DOHH2 (cell line): ENCODE results near the gene ARMC8.

ENCODE experiments used
- H3F3A ChIP-seq: fragments of 200-600 bp; sonication (generic), shearing (Covaris generic); 2 replicates; pipeline ENCODE4 v1.6.0; 2016; ENCODE audit warnings: antibody characterized with exemption, mild to moderate bottlenecking; ENCODE audit not compliant: control insufficient read depth, insufficient read depth
- H3K27ac ChIP-seq: fragments of 200-600 bp; sonication (generic); 2 replicates; pipeline ENCODE4 v1.5.1; 2014; ENCODE audit warnings: low read depth, mild to moderate bottlenecking, low read length, moderate library complexity
- H3K27me3 ChIP-seq: fragments of 200-600 bp; sonication (generic); 2 replicates; pipeline ENCODE4 v1.6.1; 2014; ENCODE audit warnings: mild to moderate bottlenecking, low read length, mixed read lengths; ENCODE audit not compliant: control insufficient read depth
- H3K36me3 ChIP-seq: fragments of 200-600 bp; sonication (generic); 2 replicates; pipeline ENCODE4 v1.6.1; 2014; ENCODE audit warnings: mild to moderate bottlenecking, low read length, moderate library complexity, mixed read lengths; ENCODE audit not compliant: control insufficient read depth
- H3K4me1 ChIP-seq: fragments of 200-600 bp; sonication (generic); 2 replicates; pipeline ENCODE4 v1.6.1; 2014; ENCODE audit warnings: mild to moderate bottlenecking, low read length, mixed read lengths; ENCODE audit not compliant: control insufficient read depth
- H3K4me2 ChIP-seq: fragments of 200-600 bp; sonication (generic); 2 replicates; pipeline ENCODE4 v1.6.0; 2014; ENCODE audit warnings: mild to moderate bottlenecking, low read length, moderate library complexity
- H3K4me3 ChIP-seq: fragments of 200-600 bp; sonication (generic); 2 replicates; pipeline ENCODE4 v1.5.1; 2014; ENCODE audit warnings: mild to moderate bottlenecking, low read length, mixed read lengths
- H3K79me2 ChIP-seq: fragments of 200-600 bp; sonication (generic); 2 replicates; pipeline ENCODE4 v1.6.1; 2014; ENCODE audit warnings: mild to moderate bottlenecking, low read length, mixed read lengths; ENCODE audit not compliant: control insufficient read depth
- H3K9me2 ChIP-seq: fragments of 200-600 bp; sonication (generic); replicated peaks from 2 replicates; pipeline ENCODE4 v1.6.1; 2014; ENCODE audit warnings: mild to moderate bottlenecking, low read length, mixed read lengths; ENCODE audit not compliant: control insufficient read depth
- H3K9me3 ChIP-seq: fragments of 200-600 bp; sonication (generic); 2 replicates; pipeline ENCODE4 v1.6.1; 2014; ENCODE audit warnings: antibody characterized with exemption, low read length, mixed read lengths; ENCODE audit not compliant: control insufficient read depth, insufficient read depth
- H4K20me1 ChIP-seq: fragments of 200-600 bp; sonication (generic); 2 replicates; pipeline ENCODE4 v1.6.0; 2014; ENCODE audit warnings: low read depth, mild to moderate bottlenecking, antibody characterized with exemption, low read length, moderate library complexity; ENCODE audit not compliant: control insufficient read depth, insufficient read depth
- EZH2phosphoT487 ChIP-seq: fragments of 200-600 bp; sonication (generic); IDR thresholded peaks from 2 replicates; pipeline ENCODE4 v1.6.1; 2017; ENCODE audit warnings: borderline replicate concordance, mild to moderate bottlenecking, antibody characterized with exemption, low read length, moderate library complexity, mixed read lengths
- TF ChIP-seq, protein P1 (sequence below): fragments of 200-600 bp; sonication (generic); IDR thresholded peaks from one replicate; pipeline ENCODE4 v1.5.1; 2014; ENCODE audit warnings: antibody characterized with exemption, mild to moderate bottlenecking, low read depth, low read length; ENCODE audit not compliant: poor library complexity, severe bottlenecking

ARMC8 gene

DNA sequence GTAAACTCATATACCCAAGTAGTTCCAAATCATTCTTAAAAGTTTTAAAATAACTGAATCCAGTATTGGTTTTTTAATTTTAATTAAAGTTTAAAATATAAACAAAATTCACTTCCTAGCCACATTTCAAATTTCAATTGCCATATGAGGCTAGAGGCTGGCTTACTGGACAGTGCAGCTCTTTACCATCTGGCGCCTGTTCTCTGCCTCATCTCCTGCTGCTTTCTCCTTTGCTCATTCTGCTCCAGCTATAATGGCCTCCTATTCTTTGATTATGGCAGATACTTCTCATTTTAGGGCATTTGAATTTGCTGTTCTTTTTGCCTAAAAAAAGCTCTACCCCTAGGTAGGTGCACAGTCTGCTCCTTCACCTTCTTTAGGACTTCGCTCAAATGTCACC is 19.1 kb downstream of the ARMC8 start:
- Histone ChIP-seq H3K27me3 (no peaks in the 10 kb centered on the region), H3K9me3 (no peaks in the 10 kb centered on the region), H3K79me2 (peaks cover 98% of the 10 kb centered on the region), H3K9me2 (no peaks in the 10 kb centered on the region), H3K4me1 (no peaks in the 10 kb centered on the region), H3K36me3 (peaks cover 27% of the 10 kb centered on the region), H3K4me3 (no peak overlapping the region), H3F3A (no peaks in the 10 kb centered on the region), H3K27ac (no peak overlapping the region), H4K20me1 (peaks cover 11% of the 10 kb centered on the region), H3K4me2 (no peak overlapping the region)
- TF ChIP-seq, protein P1, sequence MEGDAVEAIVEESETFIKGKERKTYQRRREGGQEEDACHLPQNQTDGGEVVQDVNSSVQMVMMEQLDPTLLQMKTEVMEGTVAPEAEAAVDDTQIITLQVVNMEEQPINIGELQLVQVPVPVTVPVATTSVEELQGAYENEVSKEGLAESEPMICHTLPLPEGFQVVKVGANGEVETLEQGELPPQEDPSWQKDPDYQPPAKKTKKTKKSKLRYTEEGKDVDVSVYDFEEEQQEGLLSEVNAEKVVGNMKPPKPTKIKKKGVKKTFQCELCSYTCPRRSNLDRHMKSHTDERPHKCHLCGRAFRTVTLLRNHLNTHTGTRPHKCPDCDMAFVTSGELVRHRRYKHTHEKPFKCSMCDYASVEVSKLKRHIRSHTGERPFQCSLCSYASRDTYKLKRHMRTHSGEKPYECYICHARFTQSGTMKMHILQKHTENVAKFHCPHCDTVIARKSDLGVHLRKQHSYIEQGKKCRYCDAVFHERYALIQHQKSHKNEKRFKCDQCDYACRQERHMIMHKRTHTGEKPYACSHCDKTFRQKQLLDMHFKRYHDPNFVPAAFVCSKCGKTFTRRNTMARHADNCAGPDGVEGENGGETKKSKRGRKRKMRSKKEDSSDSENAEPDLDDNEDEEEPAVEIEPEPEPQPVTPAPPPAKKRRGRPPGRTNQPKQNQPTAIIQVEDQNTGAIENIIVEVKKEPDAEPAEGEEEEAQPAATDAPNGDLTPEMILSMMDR = no peak

DNA sequence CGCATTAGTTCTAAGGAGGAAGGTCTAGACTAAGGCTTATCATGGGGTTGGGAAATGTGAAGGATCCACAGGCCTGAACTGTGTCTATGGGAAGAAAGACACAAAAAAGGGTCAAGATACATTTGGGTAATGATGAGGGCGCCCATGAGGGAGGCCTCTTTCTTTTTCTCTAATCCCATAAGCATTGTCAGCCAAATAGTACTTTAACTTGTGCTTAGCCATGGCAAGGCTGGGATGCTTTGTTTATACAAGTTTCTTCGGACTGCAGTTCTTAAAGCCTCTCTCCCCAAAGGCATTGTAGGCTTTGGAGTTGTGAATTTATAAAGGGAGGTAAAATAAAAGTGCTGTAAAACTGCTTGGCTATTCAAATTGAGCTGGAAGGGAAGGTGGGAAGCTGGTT is 23.4 kb downstream of the ARMC8 start:
- no peak overlapping the region for H3K27ac ChIP-seq

DNA sequence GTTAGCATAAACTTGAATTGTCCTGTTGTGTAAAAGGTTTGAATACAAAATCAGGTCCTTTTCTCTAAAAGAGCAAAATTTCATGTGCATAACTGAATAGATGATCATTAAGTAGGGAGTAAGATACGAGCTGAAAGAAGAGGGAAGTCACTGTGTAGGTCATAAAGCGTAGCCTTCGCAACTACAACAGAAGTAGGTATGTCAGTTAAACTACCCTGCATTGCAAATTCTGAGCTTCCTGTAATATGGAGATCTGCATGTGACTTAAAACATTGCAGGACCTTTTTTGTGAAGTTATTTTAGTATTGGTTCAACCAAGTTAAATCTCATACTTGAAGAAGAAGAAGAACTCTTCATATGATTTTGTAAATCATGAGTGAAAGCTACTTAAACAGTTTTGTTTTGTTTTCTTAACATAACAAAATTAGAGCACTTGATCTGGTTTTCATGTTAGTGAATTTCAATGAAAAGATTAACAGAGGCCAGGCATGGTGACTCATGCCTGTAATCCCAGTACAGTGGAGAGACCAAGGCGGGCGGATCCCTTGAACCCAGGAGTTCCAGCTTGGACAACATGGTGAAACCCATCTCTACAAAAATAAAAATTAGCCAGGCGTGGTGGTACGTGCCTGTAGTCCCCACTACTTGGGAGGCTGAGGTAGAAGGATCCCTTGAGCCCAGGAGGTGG is 26.4 kb downstream of the ARMC8 start:
- Histone ChIP-seq H4K20me1 (no peaks in the 10 kb centered on the region; the same call in none of the 2 replicates), H3K4me2 (no peak overlapping the region), H3K27me3 (no peaks in the 10 kb centered on the region), H3K79me2 (peaks cover 76% of the 10 kb centered on the region), H3F3A (no peaks in the 10 kb centered on the region), H3K4me3 (no peak overlapping the region), H3K36me3 (peaks cover 26% of the 10 kb centered on the region), H3K27ac (no peak overlapping the region), H3K4me1 (no peaks in the 10 kb centered on the region), H3K9me2 (no peaks in the 10 kb centered on the region), H3K9me3 (no peaks in the 10 kb centered on the region)
- TF ChIP-seq, protein P1 = no peak

More for the DNA sequence above, 23.4 kb downstream of the ARMC8 start:
- Histone ChIP-seq H3K79me2 (peaks cover 82% of the 10 kb centered on the region), H3K36me3 (peaks cover 25% of the 10 kb centered on the region), H3K9me2 (no peaks in the 10 kb centered on the region), H3K9me3 (no peaks in the 10 kb centered on the region), H3K27me3 (no peaks in the 10 kb centered on the region), H4K20me1 (peaks cover 8% of the 10 kb centered on the region), H3K4me1 (no peaks in the 10 kb centered on the region), H3K4me3 (no peak overlapping the region), H3K4me2 (no peak overlapping the region), H3F3A (no peaks in the 10 kb centered on the region)
- TF ChIP-seq EZH2phosphoT487 = no peak
- TF ChIP-seq, protein P1 = no peak
